GM21723 (cell line): Measurements from ENCODE around the gene ZNF577.

Experiments used
- ATAC-seq: cut with Tn5 transposase; IDR thresholded peaks from one replicate; pipeline ENCODE4 v1.9.1; 2021; ENCODE audit warnings: mild to moderate bottlenecking, moderate library complexity; ENCODE audit not compliant: unreplicated experiment

ZNF577 gene

DNA sequence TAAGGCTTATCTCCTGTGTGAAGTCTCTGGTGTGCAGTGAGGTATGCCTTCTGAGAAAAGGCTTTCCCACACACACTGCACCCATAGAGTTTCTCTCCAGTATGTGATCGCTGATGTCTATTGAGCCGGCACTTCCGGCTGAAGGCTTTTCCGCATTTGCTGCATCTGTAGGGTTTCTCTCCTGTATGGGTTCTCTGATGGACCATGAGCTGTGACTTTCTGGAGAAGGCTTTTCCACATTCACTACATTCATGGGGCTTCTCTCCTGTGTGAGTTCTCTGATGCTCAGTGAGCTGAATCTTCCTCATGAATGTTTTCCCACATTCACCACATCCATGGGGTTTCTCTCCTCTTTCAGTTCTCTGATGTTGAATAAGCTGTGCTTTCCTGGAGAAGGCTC, 14.7 kb downstream of the ZNF577 start:
- no peak for ATAC-seq

DNA sequence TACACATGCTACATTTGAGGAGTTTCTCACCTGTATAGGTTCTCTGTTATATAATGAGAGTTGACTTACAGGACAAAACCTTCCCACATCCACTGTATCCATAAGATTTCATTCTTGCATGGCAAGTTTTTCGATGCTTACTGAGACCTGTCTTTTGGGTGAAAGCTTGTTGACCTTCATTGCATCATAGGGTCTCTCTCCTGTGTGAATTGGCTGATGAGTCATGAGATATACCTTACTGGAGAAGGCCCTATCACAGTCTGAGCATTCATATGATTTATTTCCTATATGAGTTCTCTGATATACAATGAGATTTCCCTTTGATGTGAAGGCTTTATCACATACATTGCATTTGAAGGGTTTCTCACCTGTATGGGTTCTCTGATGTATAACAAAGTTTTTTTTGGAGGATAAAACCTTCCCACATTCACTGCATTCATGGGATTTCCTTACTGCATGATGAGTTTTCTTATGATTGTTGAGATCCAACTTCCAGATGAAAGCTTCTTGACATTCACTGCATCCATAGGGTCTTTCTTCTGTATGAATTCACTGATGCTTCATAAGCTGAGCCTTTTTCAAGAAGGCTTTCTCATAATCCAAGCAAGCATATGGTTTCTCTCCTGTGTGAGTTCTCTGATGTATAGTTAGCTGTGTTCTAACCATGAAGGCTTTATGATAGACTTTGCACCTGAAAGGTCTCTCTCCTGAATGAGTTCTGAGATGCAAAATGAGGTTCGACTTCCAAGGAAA, 25.7 kb downstream of the ZNF577 start:
- ATAC-seq: no peak

DNA sequence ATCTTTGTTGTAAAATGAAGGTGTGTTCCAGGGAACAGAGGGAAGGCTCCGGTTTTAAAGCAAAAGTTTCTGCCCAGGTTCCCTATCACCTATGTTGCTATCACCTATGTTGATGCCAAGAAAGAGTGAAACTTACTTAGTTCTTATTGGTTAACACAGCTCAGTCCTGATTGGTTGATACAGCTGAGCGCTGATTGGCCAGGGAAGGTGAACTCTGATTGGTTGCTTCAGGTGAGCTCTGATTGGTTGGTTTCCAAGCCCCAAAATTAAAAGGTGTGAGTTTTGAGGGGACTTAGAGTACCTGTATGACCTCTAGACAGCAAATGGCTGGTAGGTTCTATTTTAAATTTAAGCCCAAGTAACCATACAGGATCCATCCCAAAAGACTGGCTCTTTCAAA, 50.6 kb downstream of the ZNF577 start:
- no peak for ATAC-seq

DNA sequence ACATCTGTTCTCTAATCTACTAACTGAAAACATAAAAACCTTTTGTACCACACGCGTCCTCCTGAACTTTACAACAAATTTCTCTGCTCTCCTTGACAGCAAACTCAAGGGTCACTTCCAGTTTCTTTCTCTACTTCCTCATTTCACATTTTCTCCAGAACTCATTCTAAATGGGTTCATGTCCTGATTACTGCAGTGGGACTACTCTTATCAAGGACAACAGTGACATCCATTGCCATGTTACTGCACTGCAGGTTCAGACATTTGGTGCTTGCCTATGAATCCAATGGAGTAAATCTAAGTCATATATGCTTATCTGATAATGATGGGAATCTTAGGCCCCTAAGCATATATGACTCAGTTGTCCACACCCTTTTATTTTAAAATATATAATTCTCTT, 57.5 kb downstream of the ZNF577 start:
- no peak for ATAC-seq

DNA sequence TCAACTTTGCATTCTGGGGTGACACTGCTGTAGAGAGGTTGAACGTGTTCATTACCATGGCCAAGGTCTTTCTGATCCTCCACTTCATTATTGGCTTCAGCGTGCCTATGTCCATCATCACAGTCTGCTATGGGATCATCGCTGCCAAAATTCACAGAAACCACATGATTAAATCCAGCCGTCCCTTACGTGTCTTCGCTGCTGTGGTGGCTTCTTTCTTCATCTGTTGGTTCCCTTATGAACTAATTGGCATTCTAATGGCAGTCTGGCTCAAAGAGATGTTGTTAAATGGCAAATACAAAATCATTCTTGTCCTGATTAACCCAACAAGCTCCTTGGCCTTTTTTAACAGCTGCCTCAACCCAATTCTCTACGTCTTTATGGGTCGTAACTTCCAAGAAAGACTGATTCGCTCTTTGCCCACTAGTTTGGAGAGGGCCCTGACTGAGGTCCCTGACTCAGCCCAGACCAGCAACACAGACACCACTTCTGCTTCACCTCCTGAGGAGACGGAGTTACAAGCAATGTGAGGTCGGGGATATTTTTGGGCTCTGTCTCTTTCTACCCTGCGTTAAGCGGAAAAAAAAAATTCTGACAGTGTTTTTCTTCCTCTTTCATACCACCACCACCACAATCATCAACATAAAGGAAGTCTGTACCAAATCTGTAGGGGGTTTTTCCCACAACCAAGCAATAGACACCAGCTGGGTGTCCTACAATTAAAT, 63.3 kb downstream of the ZNF577 start:
- no peak for ATAC-seq

DNA sequence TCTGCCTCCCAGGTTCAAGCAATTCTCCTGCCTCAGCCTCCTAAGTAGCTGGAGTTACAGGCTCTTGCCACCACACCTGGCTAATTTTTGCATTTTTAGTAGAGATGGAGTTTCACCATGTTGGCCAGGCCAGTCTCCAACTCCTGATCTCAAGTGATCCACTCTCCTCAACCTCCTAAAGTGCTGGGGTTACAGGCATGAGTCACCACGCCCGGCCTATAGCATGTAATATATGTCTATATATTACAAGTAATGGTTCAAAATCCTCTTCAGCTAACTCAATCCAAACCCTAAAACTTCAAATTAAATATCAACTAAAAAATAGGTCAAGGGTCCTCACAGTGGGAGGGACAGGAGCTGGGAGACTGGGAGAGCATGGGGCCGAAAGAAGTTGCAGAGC, 64.8 kb downstream of the ZNF577 start:
- no peak for ATAC-seq

DNA sequence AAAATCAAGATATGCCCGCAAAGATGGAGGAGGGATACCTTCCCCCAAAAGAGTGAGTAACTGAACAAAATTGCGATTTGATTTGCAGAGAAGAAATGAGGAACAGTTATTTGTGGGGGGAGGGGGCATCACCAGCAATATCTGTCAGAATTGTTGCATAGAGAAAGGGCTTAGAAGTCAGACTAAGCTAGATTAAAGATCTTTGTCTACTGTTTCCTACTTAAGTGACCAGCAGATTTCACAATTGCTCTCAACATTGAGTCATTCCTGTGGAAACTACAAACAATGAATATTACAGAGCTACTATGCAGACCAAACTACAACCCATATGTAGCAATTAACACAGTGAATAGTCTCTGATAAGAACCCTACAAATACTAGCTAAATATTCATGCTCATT, 65.4 kb downstream of the ZNF577 start:
- ATAC-seq: no peak

DNA sequence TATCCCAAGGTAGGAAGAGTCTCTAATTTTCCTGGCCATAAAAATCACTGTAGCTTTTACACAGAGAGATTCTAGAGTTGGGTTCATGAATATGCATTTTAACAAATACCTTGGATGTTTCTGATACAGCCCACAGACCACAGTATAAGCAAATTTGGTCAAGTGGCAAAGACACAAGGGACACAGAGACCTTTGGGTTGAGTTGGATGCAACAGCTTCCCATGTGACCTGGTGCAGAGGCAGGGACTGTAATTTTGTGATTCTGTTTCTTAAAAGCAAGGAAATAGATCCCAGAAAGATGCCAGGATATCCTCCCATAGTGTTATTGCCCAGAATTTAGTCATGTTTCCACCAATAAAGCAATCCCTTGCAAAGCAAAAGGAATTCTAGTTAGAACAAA, 65.8 kb downstream of the ZNF577 start:
- no peak for ATAC-seq

DNA sequence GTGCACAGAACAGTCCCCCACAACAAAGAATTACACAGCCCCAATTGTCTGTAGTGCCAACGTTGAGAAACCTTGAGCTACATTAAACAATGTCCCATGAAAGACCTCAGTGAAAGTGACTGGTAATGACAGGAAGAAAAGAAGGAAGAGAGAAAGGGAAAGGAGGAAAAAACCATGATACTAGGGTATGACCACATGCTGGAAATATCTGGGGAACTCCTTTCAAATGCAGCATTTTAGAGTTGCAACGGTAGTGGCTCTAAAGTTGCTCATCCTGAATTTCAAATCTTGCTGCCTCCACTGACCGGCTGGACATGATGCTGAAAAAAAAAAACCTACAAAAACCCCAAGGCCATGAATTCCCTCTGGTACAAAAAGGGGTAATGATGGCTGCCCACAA, 66.3 kb downstream of the ZNF577 start:
- no peak for ATAC-seq
